Vagina (tissue), 2 donors: ENCODE measurements around the gene GPR18. TPM values are rescaled to one million over a fixed set of nuclear protein-coding genes. Genes with fewer than 3 reads are reported as not detected.
"Not testable (repeated sequence)": the region's sequence is repeated elsewhere in the genome, so short reads cannot be mapped to it uniquely, and the experiment has no call there.

Experiments
- DNase-seq, 2 donors: peaks; one replicate each; pipeline ENCODE4 v3.0.0-alpha.2; 2017; ENCODE audit errors: extremely low spot score in 2 of 2
- H3K27ac ChIP-seq: fragments of 200-600 bp; sonication (generic); one replicate; pipeline ENCODE4 v1.5.1; 2019
- H3K27me3 ChIP-seq: fragments of 200-600 bp; sonication (generic); one replicate; pipeline ENCODE4 v1.5.1; 2019
- H3K36me3 ChIP-seq, 2 donors: fragments of 200-600 bp; sonication (generic); one replicate each; pipeline ENCODE4 v1.5.1; 2017 to 2019
- H3K4me1 ChIP-seq: fragments of 200-600 bp; sonication (generic); one replicate; pipeline ENCODE4 v1.5.1; 2019
- H3K4me3 ChIP-seq, 2 donors: fragments of 200-600 bp; sonication (generic); 1 replicate in 1 of 2; 2 replicates in 1 of 2; pipeline ENCODE4 v1.5.1; 2016 to 2019
- H3K9me3 ChIP-seq: fragments of 200-600 bp; sonication (generic); one replicate; pipeline ENCODE4 v1.5.1; 2019
- CTCF ChIP-seq, 3 experiments: fragments of 450-650 bp in 2 of 3; fragments of 200-600 bp in 1 of 3; sonication (generic) in 1 of 3; IDR thresholded peaks; one replicate each; pipeline ENCODE4 v1.5.1; 2017 to 2019; ENCODE audit warnings: antibody characterized with exemption in 3 of 3, mild to moderate bottlenecking in 2 of 3, moderate library complexity in 2 of 3
- POLR2A ChIP-seq, 2 donors: fragments of 450-650 bp; IDR thresholded peaks; one replicate each; pipeline ENCODE4 v1.6.1; 2017; ENCODE audit warnings: antibody characterized with exemption in 2 of 2, mild to moderate bottlenecking in 2 of 2, moderate library complexity in 2 of 2
- POLR2AphosphoS5 ChIP-seq, 2 donors: sonication (generic); formaldehyde crosslinking; IDR thresholded peaks; one replicate each; pipeline ENCODE4 v1.9.0; 2017; ENCODE audit warnings: antibody characterized with exemption in 2 of 2, mild to moderate bottlenecking in 2 of 2, low read depth in 1 of 2; ENCODE audit not compliant: insufficient read depth in 1 of 2
- intact Hi-C: fragments of 100-400 bp; cut with DNase I; formaldehyde crosslinking; loops from one replicate; pipeline ENCODE4 v1.15.1; 2023
- total RNA-seq: library from RNA; depleted of rRNA; stranded (reverse); fragments of >200 nt; gene quantifications from one replicate; pipeline ENCODE4 v1.2.3, GENCODE V29; 2016

GPR18 gene
- total RNA-seq, 1 donor from 2014 or later = not detected

- Histone ChIP-seq H3K27me3 (no peaks in the 10 kb centered on the region), H3K27ac (no peak overlapping the region), H3K4me3 (no peak overlapping the region), H3K9me3 (no peaks in the 10 kb centered on the region), H3K36me3 (no peaks in the 10 kb centered on the region), H3K4me1 (peaks cover 48% of the 10 kb centered on the region)
- DNase-seq = no peak
- TF ChIP-seq POLR2AphosphoS5 (IDR thresholded peaks at IDR 0.05; ENCODE audit: insufficient read depth in 1 of 2, low read depth in 1 of 2) (no peak), POLR2A (IDR thresholded peaks at IDR 0.05) (no peak), CTCF (IDR thresholded peaks at IDR 0.05) (no peak)
- intact Hi-C loops = no loop called here
These were observed 40.6 kb downstream of the GPR18 start for GRCh38 chr13:99217461-99218110.

GRCh38 chr13:99215184-99215830 lies 42.9 kb downstream of the GPR18 start:
- H3K36me3 ChIP-seq = no peaks in the 10 kb centered on the region
- no peak for TF ChIP-seq POLR2A (IDR thresholded peaks at IDR 0.05)
- no peak for TF ChIP-seq CTCF (IDR thresholded peaks at IDR 0.05)
- peak in 1 of 2 donors; percentile 28 for TF ChIP-seq POLR2AphosphoS5 (IDR thresholded peaks at IDR 0.05; ENCODE audit: insufficient read depth in 1 of 2, low read depth in 1 of 2)
- H3K27ac ChIP-seq = no peak overlapping the region
- H3K27me3 ChIP-seq = no peaks in the 10 kb centered on the region
- intact Hi-C loops = no loop called here
- no peaks in the 10 kb centered on the region for H3K9me3 ChIP-seq
- no peak overlapping the region for H3K4me3 ChIP-seq
- DNase-seq = peak in 1 of 2 donors; percentile 61
- peaks cover 35% of the 10 kb centered on the region for H3K4me1 ChIP-seq

GRCh38 chr13:99214731-99215130 lies 43.4 kb downstream of the GPR18 start:
- DNase-seq = no peak
- intact Hi-C loops = no loop called here
- Histone ChIP-seq H3K4me1 (peaks cover 37% of the 10 kb centered on the region), H3K27ac (no peak overlapping the region), H3K27me3 (no peaks in the 10 kb centered on the region), H3K9me3 (no peaks in the 10 kb centered on the region), H3K4me3 (no peak overlapping the region), H3K36me3 (no peaks in the 10 kb centered on the region)
- TF ChIP-seq POLR2A (IDR thresholded peaks at IDR 0.05) = no peak
- TF ChIP-seq POLR2AphosphoS5 (IDR thresholded peaks at IDR 0.05; ENCODE audit: insufficient read depth in 1 of 2, low read depth in 1 of 2) = no peak
- no peak for TF ChIP-seq CTCF (IDR thresholded peaks at IDR 0.05)

DNA sequence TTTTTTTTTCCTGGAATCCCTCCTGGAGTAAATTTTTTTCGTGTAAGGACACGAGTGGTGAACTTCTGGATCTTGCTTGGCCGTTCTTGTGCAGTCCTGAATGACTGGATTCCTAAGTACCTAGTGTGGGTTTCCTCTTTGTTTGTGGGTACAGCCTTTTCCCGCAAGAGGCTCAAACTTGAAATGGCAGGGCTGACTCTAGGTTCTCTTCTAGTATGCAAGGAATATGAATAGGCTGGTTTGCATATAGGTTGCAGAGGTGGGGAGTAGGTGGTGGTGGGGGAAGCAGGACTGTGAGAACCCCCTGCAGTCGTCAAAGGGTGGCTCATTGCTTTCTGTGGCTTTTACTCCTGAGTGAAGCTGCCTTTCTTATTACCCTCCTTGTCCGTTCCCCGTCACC lies 43.9 kb downstream of the GPR18 start:
- TF ChIP-seq POLR2A (IDR thresholded peaks at IDR 0.05) (no peak), CTCF (IDR thresholded peaks at IDR 0.05) (no peak), POLR2AphosphoS5 (IDR thresholded peaks at IDR 0.05; ENCODE audit: insufficient read depth in 1 of 2, low read depth in 1 of 2) (no peak)
- Histone ChIP-seq H3K4me3 (no peak overlapping the region), H3K27me3 (no peaks in the 10 kb centered on the region), H3K9me3 (no peaks in the 10 kb centered on the region), H3K4me1 (peaks cover 42% of the 10 kb centered on the region), H3K27ac (no peak overlapping the region), H3K36me3 (no peaks in the 10 kb centered on the region)
- no peak for DNase-seq
- intact Hi-C loops = no loop called here

GRCh38 chr13:99211421-99212035 lies 46.7 kb downstream of the GPR18 start:
- Histone ChIP-seq H3K9me3 (no peaks in the 10 kb centered on the region), H3K27me3 (no peaks in the 10 kb centered on the region), H3K36me3 (no peaks in the 10 kb centered on the region), H3K4me3 (no peak overlapping the region), H3K27ac (no peak overlapping the region), H3K4me1 (peaks cover 39% of the 10 kb centered on the region)
- intact Hi-C loops = no loop called here
- DNase-seq = peak in 1 of 2 donors; percentile 22
- TF ChIP-seq POLR2AphosphoS5 (IDR thresholded peaks at IDR 0.05; ENCODE audit: insufficient read depth in 1 of 2, low read depth in 1 of 2) (no peak), CTCF (IDR thresholded peaks at IDR 0.05) (no peak), POLR2A (IDR thresholded peaks at IDR 0.05) (no peak)

GRCh38 chr13:99210627-99211026 lies 47.6 kb downstream of the GPR18 start:
- H3K4me3 ChIP-seq, DNase-seq, H3K36me3 ChIP-seq, H3K27ac ChIP-seq, H3K9me3 ChIP-seq, H3K27me3 ChIP-seq, intact Hi-C loops: not testable (repeated sequence)
- H3K4me1 ChIP-seq = peaks cover 39% of the 10 kb centered on the region
